Osteoblast (primary cell): ENCODE measurements around the gene SNRPA1. TPM values are rescaled to one million over a fixed set of nuclear protein-coding genes. Genes with fewer than 3 reads are reported as not detected.

ENCODE experiments used
- DNase-seq: peaks from one replicate; pipeline ENCODE4 v3.0.0; 2011; ENCODE audit warnings: low spot score, mixed read lengths; ENCODE audit not compliant: insufficient read length; ENCODE audit errors: missing footprints
- H2AFZ ChIP-seq: 2 replicates; pipeline ENCODE4 v1.6.0; 2011; ENCODE audit warnings: mild to moderate bottlenecking, low read length
- H3K27ac ChIP-seq: 2 replicates; pipeline ENCODE4 v1.5.1; 2011; ENCODE audit warnings: mild to moderate bottlenecking, low read depth, low read length, moderate library complexity
- H3K27me3 ChIP-seq: 2 replicates; pipeline ENCODE4 v1.6.0; 2012; ENCODE audit warnings: mild to moderate bottlenecking, control low read depth, inconsistent platforms, low read length, moderate library complexity; ENCODE audit not compliant: insufficient read depth
- H3K36me3 ChIP-seq: 2 replicates; pipeline ENCODE4 v1.5.1; 2011; ENCODE audit warnings: mild to moderate bottlenecking, low read length, control low read depth, moderate library complexity; ENCODE audit not compliant: insufficient read depth
- H3K4me1 ChIP-seq: 2 replicates; pipeline ENCODE4 v1.5.1; 2011; ENCODE audit warnings: mild to moderate bottlenecking, low read length, control low read depth, moderate library complexity; ENCODE audit not compliant: insufficient read depth
- H3K4me2 ChIP-seq: 2 replicates; pipeline ENCODE4 v1.6.0; 2011; ENCODE audit warnings: mild to moderate bottlenecking, low read length; ENCODE audit not compliant: insufficient read depth
- H3K4me3 ChIP-seq: fragments of 200-600 bp; sonication (generic); 3 replicates; pipeline ENCODE4 v1.5.1; 2012; ENCODE audit warnings: mild to moderate bottlenecking, low read length, inconsistent platforms; ENCODE audit not compliant: insufficient read depth
- H3K79me2 ChIP-seq: 2 replicates; pipeline ENCODE4 v1.6.0; 2012; ENCODE audit warnings: mild to moderate bottlenecking, low read length, control low read depth, inconsistent platforms; ENCODE audit not compliant: insufficient read depth
- H3K9me3 ChIP-seq: 2 replicates; pipeline ENCODE4 v1.5.1; 2011; ENCODE audit warnings: low read depth, low read length, control low read depth
- H4K20me1 ChIP-seq: 2 replicates; pipeline ENCODE4 v1.6.0; 2012; ENCODE audit warnings: mild to moderate bottlenecking, low read length, control low read depth; ENCODE audit not compliant: insufficient read depth
- total RNA-seq: library from RNA; depleted of rRNA; stranded (reverse); fragments of >200 nt; gene quantifications from 2 replicates; pipeline ENCODE4 v1.2.3, GENCODE V29; 2012
- TF ChIP-seq, protein P1 (sequence below): IDR thresholded peaks from 2 replicates; pipeline ENCODE4 v1.5.1; 2011; ENCODE audit warnings: mild to moderate bottlenecking, low read depth, low read length, moderate library complexity; ENCODE audit errors: extremely low read depth

SNRPA1 gene
- total RNA-seq, 1 donor, result 9.8 TPM

DNA sequence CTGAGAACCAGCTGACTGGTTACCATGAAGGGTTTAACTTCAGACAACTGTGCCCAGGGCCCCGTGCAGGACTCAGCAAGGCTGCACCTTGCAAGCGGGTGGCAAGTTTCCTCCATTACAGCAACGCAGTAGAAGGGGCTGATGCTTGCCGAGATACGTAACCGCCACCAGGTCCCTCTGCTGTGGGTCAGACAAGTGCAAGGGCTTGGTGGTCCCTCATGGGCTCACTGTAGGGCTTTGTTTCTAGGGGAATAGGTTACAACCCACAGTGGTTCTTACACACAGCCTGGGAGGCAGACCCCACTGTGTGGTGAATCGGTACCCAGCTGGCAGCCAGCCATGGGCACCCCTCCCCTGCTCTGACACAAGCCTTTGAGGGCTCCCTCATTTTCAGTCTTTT lies 15.5 kb upstream of the SNRPA1 start:
- peak; percentile 65 for DNase-seq
- Histone ChIP-seq H3K27ac (no peak overlapping the region), H3K9me3 (no peaks in the 10 kb centered on the region), H3K27me3 (no peaks in the 10 kb centered on the region), H3K4me1 (no peaks in the 10 kb centered on the region), H3K4me3 (no peak overlapping the region), H3K4me2 (no peak overlapping the region), H3K79me2 (no peaks in the 10 kb centered on the region), H3K36me3 (no peaks in the 10 kb centered on the region), H4K20me1 (no peaks in the 10 kb centered on the region), H2AFZ (no peak overlapping the region)
- TF ChIP-seq, protein P1, sequence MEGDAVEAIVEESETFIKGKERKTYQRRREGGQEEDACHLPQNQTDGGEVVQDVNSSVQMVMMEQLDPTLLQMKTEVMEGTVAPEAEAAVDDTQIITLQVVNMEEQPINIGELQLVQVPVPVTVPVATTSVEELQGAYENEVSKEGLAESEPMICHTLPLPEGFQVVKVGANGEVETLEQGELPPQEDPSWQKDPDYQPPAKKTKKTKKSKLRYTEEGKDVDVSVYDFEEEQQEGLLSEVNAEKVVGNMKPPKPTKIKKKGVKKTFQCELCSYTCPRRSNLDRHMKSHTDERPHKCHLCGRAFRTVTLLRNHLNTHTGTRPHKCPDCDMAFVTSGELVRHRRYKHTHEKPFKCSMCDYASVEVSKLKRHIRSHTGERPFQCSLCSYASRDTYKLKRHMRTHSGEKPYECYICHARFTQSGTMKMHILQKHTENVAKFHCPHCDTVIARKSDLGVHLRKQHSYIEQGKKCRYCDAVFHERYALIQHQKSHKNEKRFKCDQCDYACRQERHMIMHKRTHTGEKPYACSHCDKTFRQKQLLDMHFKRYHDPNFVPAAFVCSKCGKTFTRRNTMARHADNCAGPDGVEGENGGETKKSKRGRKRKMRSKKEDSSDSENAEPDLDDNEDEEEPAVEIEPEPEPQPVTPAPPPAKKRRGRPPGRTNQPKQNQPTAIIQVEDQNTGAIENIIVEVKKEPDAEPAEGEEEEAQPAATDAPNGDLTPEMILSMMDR, result no peak

- Histone ChIP-seq H2AFZ (no peak overlapping the region), H3K9me3 (no peaks in the 10 kb centered on the region), H3K27ac (no peak overlapping the region), H3K36me3 (no peaks in the 10 kb centered on the region), H3K4me2 (no peak overlapping the region), H3K79me2 (no peaks in the 10 kb centered on the region), H3K4me3 (no peak overlapping the region), H3K27me3 (no peaks in the 10 kb centered on the region), H3K4me1 (no peaks in the 10 kb centered on the region), H4K20me1 (no peaks in the 10 kb centered on the region)
- DNase-seq, result peak; percentile 35
- TF ChIP-seq, protein P1, result no peak
Observed at GRCh38 chr15:101310161-101310480, 15.1 kb upstream of the SNRPA1 start.

- no peaks in the 10 kb centered on the region for H3K4me1 ChIP-seq
- no peak overlapping the region for H3K4me3 ChIP-seq
Observed at GRCh38 chr15:101309436-101310160, 14.6 kb upstream of the SNRPA1 start.

More at GRCh38 chr15:101309436-101310160, 14.6 kb upstream of the SNRPA1 start:
- Histone ChIP-seq H3K36me3 (no peaks in the 10 kb centered on the region), H3K27me3 (peaks cover 3% of the 10 kb centered on the region), H2AFZ (no peak overlapping the region), H3K9me3 (no peaks in the 10 kb centered on the region), H3K4me2 (no peak overlapping the region), H3K27ac (no peak overlapping the region), H3K79me2 (no peaks in the 10 kb centered on the region), H4K20me1 (no peaks in the 10 kb centered on the region)
- TF ChIP-seq, protein P1, result no peak
- peak; percentile 44 for DNase-seq
